Kidney glomerular epithelial cell (primary cell): Measurements from ENCODE around the gene MAP1LC3B2.

ENCODE experiments used
- DNase-seq: peaks from one replicate; lab custom pipeline; 2025; lab: John Stamatoyannopoulos, UW

MAP1LC3B2 gene

GRCh38 chr12:116615141-116615861 lies 56.1 kb downstream of the MAP1LC3B2 start:
- peak; percentile 13 for DNase-seq

DNA sequence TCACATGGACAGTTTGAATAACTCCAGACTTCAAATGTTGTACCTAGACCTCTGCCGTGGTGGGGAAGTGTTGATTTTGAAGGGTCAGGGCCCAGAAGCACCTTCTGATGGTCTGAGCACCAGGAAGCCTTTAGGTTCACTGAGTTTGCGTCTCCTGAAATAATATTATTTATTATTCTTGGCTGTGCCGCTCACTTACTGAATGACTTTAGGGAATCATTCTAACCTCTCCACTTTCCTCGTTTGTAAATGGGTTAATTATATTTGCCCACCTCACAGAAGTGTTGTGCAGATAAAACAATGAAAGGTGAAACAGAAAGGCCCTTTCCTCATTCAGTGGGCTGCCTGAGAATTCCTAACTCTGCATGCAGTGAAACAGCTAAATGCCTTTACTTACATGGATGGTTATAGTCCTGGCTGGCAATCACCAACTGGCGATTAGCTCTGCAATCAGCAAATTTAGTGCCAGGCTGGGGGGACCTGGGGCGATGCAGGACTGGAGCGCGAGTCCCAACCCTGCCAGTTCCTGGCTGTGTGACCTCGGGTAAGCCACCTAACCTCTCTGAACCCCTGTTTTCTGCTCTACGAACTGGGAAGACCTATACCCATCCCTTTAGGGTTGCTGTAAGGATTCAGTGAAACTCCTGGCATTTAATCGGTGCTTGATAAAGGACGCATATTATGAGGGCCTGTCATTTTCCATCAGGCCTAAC lies 57.5 kb downstream of the MAP1LC3B2 start:
- DNase-seq = no peak

DNA sequence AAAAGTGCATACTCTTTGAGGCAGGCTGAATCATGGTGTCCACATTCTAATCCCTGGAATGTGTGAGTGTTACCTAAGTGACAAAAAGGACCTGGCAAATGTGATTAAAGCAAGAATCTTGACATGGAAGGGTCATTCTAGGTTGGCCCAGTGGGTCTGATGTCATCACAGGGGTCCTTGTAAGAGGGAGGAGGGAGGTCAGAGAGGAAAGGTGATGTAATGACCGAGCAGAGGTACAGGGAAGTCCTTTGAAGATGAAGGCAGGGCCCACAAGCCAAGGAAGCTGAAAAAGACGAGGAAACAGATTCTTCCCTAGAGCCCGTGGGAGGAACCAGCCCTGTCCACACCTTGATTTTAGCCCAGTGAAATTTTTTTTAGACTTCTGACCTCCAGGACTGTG lies 60.1 kb downstream of the MAP1LC3B2 start:
- DNase-seq = no peak

GRCh38 chr12:116620124-116620491 lies 60.9 kb downstream of the MAP1LC3B2 start:
- no peak for DNase-seq

DNA sequence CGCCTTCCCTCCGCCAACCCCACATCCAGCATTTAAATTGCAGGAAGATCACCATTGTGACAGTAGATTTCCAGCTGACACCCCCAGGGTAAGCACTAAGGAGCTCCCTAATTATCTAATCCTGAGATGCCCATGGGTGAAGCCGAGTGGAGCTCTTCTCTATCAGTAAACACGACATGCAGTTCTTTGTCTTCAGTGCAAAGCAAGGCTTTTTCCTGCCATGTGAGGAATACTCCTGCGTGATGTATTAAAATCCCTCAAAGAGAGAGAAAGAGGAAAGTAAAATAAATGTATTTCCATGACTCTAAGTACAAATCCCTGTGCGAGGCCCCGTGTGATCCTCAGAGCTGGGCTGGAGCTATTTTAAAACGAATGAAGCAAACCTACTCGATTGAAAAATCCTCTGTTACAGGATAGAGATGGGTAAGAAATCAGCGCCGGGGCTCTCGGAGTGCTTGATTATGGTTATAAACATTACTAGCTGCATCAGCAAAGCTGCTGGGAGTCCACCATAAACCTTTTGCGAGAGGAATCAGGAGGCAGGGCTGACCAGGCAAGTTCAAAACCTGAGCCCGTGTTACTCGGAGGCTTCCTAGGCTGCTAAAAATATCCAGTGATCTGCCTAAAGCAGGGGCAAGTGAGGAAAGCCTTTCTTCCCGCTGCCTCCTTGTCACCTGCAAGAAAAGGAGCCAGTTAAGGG lies 61.5 kb downstream of the MAP1LC3B2 start:
- DNase-seq = no peak

GRCh38 chr12:116621194-116621593 lies 62.0 kb downstream of the MAP1LC3B2 start:
- DNase-seq = no peak

DNA sequence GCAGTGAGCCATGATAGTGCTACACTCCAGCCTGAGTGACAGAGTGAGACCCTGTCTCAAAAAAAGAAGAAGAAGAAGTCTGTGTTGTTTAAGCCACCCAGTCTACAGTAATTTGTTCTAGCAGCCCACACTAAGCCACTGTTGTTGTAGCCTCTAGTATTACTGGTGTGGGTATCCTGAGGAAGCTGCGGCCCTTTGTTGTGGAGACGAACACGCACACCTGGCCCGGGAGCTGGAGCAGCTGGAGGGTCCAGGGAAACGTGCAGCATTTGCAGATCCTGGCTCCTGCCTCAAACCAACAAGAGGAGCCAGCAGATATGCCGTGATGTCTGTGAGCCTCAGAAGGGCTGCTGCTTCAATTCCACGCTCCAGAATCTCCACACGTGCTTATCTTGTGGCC lies 65.3 kb downstream of the MAP1LC3B2 start:
- no peak for DNase-seq

DNA sequence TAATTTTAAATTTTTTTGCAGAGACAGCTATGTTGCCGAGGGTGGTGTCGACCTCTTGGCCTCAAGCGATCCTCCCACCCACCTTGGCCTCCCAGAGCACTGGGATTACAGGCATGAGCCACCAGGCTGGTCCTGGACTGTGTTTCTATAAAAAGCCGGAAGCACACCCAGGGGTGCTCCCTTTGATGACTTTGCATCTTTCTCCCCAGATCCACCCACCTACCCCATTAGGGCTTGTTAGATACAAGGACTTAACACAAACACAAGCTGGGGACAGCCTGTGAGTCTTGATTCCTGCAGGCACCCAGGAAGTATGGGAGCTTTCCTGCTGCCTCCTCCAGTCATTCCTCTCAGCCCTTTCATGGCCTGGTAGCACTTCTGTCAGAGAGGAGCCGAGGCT lies 67.0 kb downstream of the MAP1LC3B2 start:
- no peak for DNase-seq
